Measurements from ENCODE around the gene CACNA1E.

Gene CACNA1E

GRCh38 chr1:181485287-181486097 lies 2.2 kb downstream of the CACNA1E start:
- no peak for DNase-seq

GRCh38 chr1:181486098-181486420 lies 2.7 kb downstream of the CACNA1E start:
- no peak for DNase-seq

GRCh38 chr1:181488866-181489265 lies 5.5 kb downstream of the CACNA1E start:
- DNase-seq, result no peak

DNA sequence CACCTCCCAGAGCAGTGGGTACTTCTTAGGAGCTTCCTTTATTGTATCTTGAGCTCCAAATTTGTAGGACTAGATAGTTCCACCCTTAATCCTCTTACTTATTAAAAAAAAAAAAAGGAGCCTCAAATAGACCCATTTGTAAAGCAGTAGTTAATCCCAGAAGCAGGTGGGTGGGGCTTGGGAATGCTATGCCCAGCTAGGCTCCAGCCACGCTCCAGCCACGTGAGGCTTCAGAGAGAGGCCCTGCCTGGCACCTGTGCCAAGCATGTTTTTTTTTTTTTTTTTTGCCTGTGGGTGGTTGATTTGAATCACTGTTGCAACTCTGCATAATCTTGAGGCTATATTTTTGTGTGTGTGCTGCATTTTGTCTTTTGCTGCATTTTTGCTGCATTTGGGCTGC lies 7.0 kb downstream of the CACNA1E start:
- DNase-seq, result no peak

GRCh38 chr1:181490740-181491712 lies 7.7 kb downstream of the CACNA1E start:
- no peak for DNase-seq

DNA sequence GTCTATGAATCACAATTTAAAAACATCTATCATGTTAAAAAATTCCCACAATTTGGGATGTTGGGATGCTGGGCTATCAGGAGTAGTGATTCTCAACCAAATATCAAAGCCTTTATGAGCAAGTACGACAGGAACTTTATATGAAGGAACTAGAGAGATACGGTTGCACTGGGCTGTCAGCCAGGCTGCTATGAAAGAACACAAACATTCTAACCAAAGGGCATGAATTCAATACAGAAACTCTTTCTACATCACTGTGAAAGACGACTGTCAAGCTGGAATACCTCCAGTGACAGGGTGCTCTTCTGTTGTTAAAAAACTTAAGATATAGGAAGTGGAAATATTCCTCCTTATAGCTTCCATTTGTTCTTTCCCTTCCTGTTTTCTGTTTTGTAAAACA lies 9.8 kb downstream of the CACNA1E start:
- no peak for DNase-seq

- no peak for DNase-seq
These were observed 10.6 kb downstream of the CACNA1E start for GRCh38 chr1:181493885-181494284.

- no peak for DNase-seq
These were observed 13.4 kb downstream of the CACNA1E start for GRCh38 chr1:181496759-181497158.

GRCh38 chr1:181497870-181498269 lies 14.6 kb downstream of the CACNA1E start:
- DNase-seq, result no peak

GRCh38 chr1:181499825-181500224 lies 16.5 kb downstream of the CACNA1E start:
- DNase-seq, result no peak

DNA sequence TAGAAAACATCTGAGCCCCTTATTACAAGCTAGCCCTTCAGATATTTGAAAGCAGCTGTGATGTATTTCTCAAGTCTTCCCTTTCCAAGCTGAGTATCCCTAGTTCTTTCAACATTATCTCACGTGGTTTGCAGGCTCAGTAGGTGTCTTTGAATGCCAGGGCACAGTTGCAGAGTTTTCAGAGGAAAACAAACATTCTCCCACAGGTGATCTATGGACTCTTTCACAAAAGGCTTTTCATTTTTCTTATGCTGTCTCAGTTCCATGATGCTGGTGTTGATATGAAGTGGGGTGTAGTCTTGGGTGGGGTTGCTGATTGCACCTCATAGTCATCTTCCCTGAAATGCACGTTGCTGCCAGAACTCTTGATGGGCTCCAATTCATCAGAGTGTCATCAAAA lies 17.3 kb downstream of the CACNA1E start:
- no peak for DNase-seq

- DNase-seq, result no peak
These were observed 18.3 kb downstream of the CACNA1E start for GRCh38 chr1:181501612-181502011.

DNA sequence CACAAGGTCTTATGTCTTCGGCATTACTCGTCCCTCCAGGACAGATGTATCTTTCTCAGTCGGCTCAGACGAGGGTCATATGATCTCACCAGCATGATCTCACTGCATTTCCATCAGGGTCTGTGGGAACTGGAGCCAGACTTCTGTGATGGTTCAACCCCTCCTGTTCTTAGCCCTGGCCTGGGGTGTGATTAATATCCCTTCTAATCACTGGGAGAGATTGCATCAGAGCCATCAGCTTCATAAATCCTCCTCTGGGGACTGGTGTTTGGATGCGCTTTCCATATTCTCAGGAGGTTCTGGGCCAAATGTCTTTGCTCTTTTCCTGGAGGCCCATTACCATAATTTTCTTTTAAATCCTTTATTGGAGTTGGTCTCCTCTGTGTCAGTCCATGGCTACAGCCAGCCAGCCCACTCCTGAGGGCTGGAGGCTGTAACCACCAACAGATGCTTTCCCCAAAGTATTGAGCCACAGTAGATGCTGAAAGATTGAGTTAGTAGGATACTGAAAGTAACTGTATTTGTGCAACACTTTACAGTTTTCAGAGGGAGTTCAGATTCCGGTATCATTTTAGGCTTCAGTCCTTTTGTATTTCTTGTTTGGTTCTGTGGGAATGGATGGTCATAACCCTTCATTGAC lies 20.0 kb downstream of the CACNA1E start:
- DNase-seq, result no peak

DNA sequence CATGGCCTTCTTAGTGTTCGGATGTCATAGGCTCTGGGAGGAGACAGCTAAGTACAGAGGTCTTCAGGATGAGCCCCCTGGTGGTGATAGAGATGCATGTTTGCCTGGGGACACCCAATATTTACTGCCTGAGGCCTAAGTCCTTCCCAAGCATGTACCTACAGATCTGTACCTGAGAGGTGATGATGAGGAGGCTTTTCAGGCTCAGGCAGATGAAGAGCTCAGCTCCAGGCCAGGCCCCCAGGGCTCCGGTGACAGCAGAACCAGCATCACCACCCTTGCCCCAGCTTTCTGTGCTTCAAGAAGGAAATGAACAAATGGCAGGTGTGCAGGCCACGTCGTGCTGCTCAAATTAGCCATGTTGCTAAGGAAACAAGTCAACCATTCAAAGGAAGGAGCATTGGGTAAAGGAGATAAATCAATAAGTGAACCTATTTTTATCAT lies 21.1 kb downstream of the CACNA1E start:
- DNase-seq, result no peak

- DNase-seq, result no peak
These were observed 23.4 kb downstream of the CACNA1E start for GRCh38 chr1:181506563-181507353.

DNA sequence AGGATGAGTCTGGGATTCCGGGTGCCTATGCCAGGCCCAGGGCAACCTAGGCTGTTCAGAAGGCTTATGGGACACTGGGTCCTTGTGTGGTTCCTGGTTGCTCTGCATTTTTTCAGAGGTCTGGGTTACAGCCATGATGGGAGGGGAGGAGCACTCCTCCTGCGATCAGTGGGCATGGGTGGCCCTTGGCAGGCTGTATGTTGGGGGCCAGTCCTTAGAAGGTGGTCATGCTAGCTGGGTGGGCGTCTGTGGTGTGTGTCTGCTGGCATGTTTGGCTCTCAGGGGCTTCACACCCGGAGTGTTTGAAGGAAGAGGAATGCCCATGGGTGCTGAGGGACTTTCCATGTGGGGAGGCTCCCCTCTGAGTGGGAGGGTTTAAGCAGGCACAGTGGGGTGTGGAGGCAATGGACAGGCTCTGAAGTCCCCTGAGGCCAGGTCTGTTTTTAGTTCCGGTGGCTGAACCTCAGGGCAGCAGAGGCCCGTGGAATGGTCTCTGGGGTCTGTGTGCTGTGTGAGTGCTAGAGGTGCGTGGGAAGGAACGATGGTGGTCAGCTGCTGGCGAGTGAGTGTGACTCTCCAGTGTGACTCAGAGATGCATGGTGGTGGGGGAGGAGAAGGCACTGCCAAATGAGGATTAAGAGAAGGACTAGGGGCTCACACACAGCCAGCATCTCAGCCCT lies 25.3 kb downstream of the CACNA1E start:
- DNase-seq, result no peak

GRCh38 chr1:181513786-181514297 lies 30.5 kb downstream of the CACNA1E start:
- no peak for DNase-seq

GRCh38 chr1:181514298-181515290 lies 31.3 kb downstream of the CACNA1E start:
- no peak for DNase-seq

DNA sequence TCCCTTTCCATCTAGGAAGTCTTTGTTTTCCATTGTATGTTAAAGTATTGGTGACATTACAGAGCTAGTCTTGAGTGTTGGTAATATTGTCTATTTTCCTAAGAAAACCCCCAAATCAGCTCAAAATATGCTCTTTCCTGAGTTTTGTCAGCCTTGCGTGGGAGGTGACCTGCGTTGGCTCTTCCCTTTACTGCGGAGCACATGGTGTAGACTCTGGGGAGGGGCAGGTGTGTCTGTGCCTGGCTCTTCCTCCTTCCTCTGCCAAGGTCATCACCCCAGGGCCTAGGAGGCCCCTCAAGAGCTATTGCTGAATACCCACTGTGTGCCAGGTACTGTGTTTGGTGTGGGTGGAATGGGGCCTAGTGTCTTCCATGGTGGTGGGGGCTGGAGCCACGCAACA lies 33.4 kb downstream of the CACNA1E start:
- no peak for DNase-seq

DNA sequence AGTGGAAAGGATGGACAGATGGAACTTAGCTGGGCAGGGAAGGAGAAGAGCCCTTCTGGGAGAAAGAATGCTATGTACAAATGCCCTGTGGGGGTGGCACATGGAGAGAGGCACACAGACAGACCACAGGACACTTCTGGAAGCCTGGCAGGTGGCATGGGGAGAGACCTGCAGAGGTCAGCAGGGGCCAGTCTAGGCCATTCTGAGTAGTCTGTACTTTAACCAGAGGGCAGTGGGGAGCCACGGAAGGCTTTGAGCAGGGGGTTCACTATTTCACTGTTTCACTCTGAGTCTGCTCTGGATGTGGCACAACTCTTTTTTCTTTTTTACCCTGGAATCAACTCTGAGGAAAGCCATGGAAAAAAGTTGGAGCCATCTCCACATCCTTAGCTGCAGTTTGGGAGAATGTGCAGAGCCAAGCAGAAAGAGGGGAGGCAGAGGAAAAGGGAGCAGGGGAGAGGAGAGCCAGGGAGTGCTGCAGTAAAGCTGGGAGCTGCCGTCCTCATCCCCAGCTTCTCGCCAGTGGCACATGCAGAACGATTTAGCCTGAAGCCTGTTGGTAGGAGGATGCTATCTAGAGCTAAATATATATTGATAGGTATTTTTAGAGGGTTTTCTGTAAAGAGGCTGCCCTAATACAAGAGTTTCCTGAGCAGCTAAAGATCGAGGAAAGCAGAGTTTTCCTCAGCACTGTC lies 34.0 kb downstream of the CACNA1E start:
- DNase-seq, result no peak
